HCT116 (cell line): ENCODE data around the gene EEFSEC.

Experiments
- CEBPB ChIP-seq: IDR thresholded peaks from 2 replicates; pipeline ENCODE4 v1.6.1; 2012; ENCODE audit warnings: low read depth
- CTCF ChIP-seq, 3 experiments: fragments of 200-600 bp in 1 of 3; sonication (generic) in 1 of 3; IDR thresholded peaks in 2 of 3; conservative IDR thresholded peaks in 1 of 3; 2 replicates each; pipeline ENCODE4 v1.5.1; 2012 to 2017; ENCODE audit warnings: low read depth in 2 of 3, low read length in 2 of 3, antibody characterized with exemption in 1 of 3, borderline replicate concordance in 1 of 3, control low read depth in 1 of 3, mild to moderate bottlenecking in 1 of 3, mixed read lengths in 1 of 3, mixed run types in 1 of 3, moderate library complexity in 1 of 3; ENCODE audit not compliant: insufficient read depth in 1 of 3
- EGR1 ChIP-seq: IDR thresholded peaks from 2 replicates; pipeline ENCODE4 v1.6.1; 2012; ENCODE audit warnings: low read depth
- ELF1 ChIP-seq: IDR thresholded peaks from 2 replicates; pipeline ENCODE4 v1.6.1; 2012; ENCODE audit warnings: low read depth, borderline replicate concordance
- FOSL1 ChIP-seq: IDR thresholded peaks from 2 replicates; pipeline ENCODE4 v1.6.1; 2012; ENCODE audit warnings: low read depth
- JUND ChIP-seq: IDR thresholded peaks from 2 replicates; pipeline ENCODE4 v1.6.1; 2012
- POLR2A ChIP-seq: IDR thresholded peaks from 2 replicates; pipeline ENCODE4 v1.7.0; 2011; ENCODE audit warnings: borderline replicate concordance; ENCODE audit not compliant: insufficient read depth, insufficient read length; ENCODE audit errors: extremely low read depth
- SIN3A ChIP-seq: IDR thresholded peaks from 2 replicates; pipeline ENCODE4 v1.6.1; 2012; ENCODE audit warnings: low read depth
- SP1 ChIP-seq: IDR thresholded peaks from 2 replicates; pipeline ENCODE4 v1.6.1; 2012; ENCODE audit warnings: low read depth
- SRF ChIP-seq: IDR thresholded peaks from 2 replicates; pipeline ENCODE4 v1.6.1; 2012; ENCODE audit warnings: low read depth
- YY1 ChIP-seq: IDR thresholded peaks from 2 replicates; pipeline ENCODE4 v1.6.1; 2011; ENCODE audit warnings: low read length, low read depth, moderate library complexity, mild to moderate bottlenecking; ENCODE audit not compliant: insufficient replicate concordance; ENCODE audit errors: extremely low read depth
- TF ChIP-seq, protein P1 (sequence below): IDR thresholded peaks from 2 replicates; pipeline ENCODE4 v1.6.1; 2012
- TF ChIP-seq, protein P2 (sequence below): IDR thresholded peaks from 2 replicates; pipeline ENCODE4 v1.6.1; 2012
- TF ChIP-seq, protein P3 (sequence below): IDR thresholded peaks from 2 replicates; pipeline ENCODE4 v1.6.1; 2012; ENCODE audit warnings: low read depth

- no peak for TF ChIP-seq CTCF (IDR thresholded peaks at IDR 0.05 in 2 of 3, conservative IDR thresholded peaks at IDR 0.05 in 1 of 3; ENCODE audit: borderline replicate concordance in 1 of 3, insufficient read depth in 1 of 3, low read depth in 2 of 3, low read length in 2 of 3)
- no peak for TF ChIP-seq POLR2A
- TF ChIP-seq, protein P1, sequence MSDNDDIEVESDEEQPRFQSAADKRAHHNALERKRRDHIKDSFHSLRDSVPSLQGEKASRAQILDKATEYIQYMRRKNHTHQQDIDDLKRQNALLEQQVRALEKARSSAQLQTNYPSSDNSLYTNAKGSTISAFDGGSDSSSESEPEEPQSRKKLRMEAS: no peak
- TF ChIP-seq YY1: no peak
- no peak for TF ChIP-seq SP1
- TF ChIP-seq, protein P2, sequence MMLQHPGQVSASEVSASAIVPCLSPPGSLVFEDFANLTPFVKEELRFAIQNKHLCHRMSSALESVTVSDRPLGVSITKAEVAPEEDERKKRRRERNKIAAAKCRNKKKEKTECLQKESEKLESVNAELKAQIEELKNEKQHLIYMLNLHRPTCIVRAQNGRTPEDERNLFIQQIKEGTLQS: no peak
- no peak for TF ChIP-seq ELF1
- TF ChIP-seq JUND: no peak
- no peak for TF ChIP-seq EGR1
- no peak for TF ChIP-seq FOSL1
- no peak for TF ChIP-seq SRF
- TF ChIP-seq SIN3A: no peak
- TF ChIP-seq, protein P3, sequence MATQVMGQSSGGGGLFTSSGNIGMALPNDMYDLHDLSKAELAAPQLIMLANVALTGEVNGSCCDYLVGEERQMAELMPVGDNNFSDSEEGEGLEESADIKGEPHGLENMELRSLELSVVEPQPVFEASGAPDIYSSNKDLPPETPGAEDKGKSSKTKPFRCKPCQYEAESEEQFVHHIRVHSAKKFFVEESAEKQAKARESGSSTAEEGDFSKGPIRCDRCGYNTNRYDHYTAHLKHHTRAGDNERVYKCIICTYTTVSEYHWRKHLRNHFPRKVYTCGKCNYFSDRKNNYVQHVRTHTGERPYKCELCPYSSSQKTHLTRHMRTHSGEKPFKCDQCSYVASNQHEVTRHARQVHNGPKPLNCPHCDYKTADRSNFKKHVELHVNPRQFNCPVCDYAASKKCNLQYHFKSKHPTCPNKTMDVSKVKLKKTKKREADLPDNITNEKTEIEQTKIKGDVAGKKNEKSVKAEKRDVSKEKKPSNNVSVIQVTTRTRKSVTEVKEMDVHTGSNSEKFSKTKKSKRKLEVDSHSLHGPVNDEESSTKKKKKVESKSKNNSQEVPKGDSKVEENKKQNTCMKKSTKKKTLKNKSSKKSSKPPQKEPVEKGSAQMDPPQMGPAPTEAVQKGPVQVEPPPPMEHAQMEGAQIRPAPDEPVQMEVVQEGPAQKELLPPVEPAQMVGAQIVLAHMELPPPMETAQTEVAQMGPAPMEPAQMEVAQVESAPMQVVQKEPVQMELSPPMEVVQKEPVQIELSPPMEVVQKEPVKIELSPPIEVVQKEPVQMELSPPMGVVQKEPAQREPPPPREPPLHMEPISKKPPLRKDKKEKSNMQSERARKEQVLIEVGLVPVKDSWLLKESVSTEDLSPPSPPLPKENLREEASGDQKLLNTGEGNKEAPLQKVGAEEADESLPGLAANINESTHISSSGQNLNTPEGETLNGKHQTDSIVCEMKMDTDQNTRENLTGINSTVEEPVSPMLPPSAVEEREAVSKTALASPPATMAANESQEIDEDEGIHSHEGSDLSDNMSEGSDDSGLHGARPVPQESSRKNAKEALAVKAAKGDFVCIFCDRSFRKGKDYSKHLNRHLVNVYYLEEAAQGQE: no peak
- TF ChIP-seq CEBPB: no peak
Measured at GRCh38 chr3:128286691-128287090, 133.4 kb downstream of the EEFSEC start.
